Measurements from ENCODE around the gene CTU2.

The CTU2 gene

GRCh38 chr16:88715312-88716190 lies 9.2 kb downstream of the CTU2 start:
- FAIRE-seq, result no peak

- no peak for FAIRE-seq
Measured at GRCh38 chr16:88716201-88716600, 9.9 kb downstream of the CTU2 start.

GRCh38 chr16:88716601-88717001 lies 10.3 kb downstream of the CTU2 start:
- no peak for FAIRE-seq

GRCh38 chr16:88718178-88718577 lies 11.9 kb downstream of the CTU2 start:
- no peak for FAIRE-seq

- FAIRE-seq, result no peak
Measured at GRCh38 chr16:88719267-88719932, 13.1 kb downstream of the CTU2 start.

- FAIRE-seq, result no peak
Measured at GRCh38 chr16:88719933-88720296, 13.6 kb downstream of the CTU2 start.

- FAIRE-seq, result no peak
Measured at GRCh38 chr16:88720396-88720970, 14.2 kb downstream of the CTU2 start.

- FAIRE-seq, result no peak
Measured at GRCh38 chr16:88721236-88721635, 14.9 kb downstream of the CTU2 start.

- no peak for FAIRE-seq
Measured at GRCh38 chr16:88721815-88722755, 15.8 kb downstream of the CTU2 start.

GRCh38 chr16:88722784-88723506 lies 16.6 kb downstream of the CTU2 start:
- FAIRE-seq, result no peak

- no peak for FAIRE-seq
Measured at GRCh38 chr16:88723507-88723887, 17.2 kb downstream of the CTU2 start.

GRCh38 chr16:88723911-88724310 lies 17.6 kb downstream of the CTU2 start:
- FAIRE-seq, result no peak

- FAIRE-seq, result no peak
Measured at GRCh38 chr16:88724855-88725555, 18.7 kb downstream of the CTU2 start.

GRCh38 chr16:88725609-88726407 lies 19.5 kb downstream of the CTU2 start:
- FAIRE-seq, result no peak

GRCh38 chr16:88726408-88726749 lies 20.1 kb downstream of the CTU2 start:
- no peak for FAIRE-seq

GRCh38 chr16:88726981-88727380 lies 20.7 kb downstream of the CTU2 start:
- no peak for FAIRE-seq

GRCh38 chr16:88727871-88728270 lies 21.6 kb downstream of the CTU2 start:
- FAIRE-seq, result no peak

- no peak for FAIRE-seq
Measured at GRCh38 chr16:88730632-88731607, 24.6 kb downstream of the CTU2 start.

GRCh38 chr16:88731699-88732098 lies 25.4 kb downstream of the CTU2 start:
- FAIRE-seq, result no peak
